ENCODE measurements around the gene BCAS4.
A peak's percentile ranks its signal among the peaks of the same experiment; 100 is the strongest.

BCAS4 gene

GRCh38 chr20:50813801-50814200 is 18.9 kb downstream of the BCAS4 start:
- DNase-seq (ENCODE audit: low spot score), result no peak
- POLR2A ChIA-PET (ENCODE audit: low non-redundant PET), result no interaction called here
- no peak overlapping the region for H3K27ac ChIP-seq
- CTCF ChIA-PET, result interaction anchor here (0.6 to 3.9 kb wide), 3 partner anchors 20 to 113 kb away, joined by 3 to 23 read pairs (median 3); partner anchors contain the start of gene BCAS4
- TF ChIP-seq CTCF (conservative IDR thresholded peaks at IDR 0.05; ENCODE audit: low read depth), result no peak

GRCh38 chr20:50814438-50815161 is 19.7 kb downstream of the BCAS4 start:
- no peak for DNase-seq (ENCODE audit: low spot score)
- TF ChIP-seq CTCF (conservative IDR thresholded peaks at IDR 0.05; ENCODE audit: low read depth), result no peak
- ChIA-PET CTCF (interaction anchor here (0.5 to 3.9 kb wide), 4 partner anchors 20 to 170 kb away, joined by 3 to 23 read pairs (median 3); partner anchors contain the start of gene BCAS4), POLR2A (ENCODE audit: low non-redundant PET) (no interaction called here)
- no peak overlapping the region for H3K27ac ChIP-seq

GRCh38 chr20:50815162-50815989 is 20.5 kb downstream of the BCAS4 start:
- POLR2A ChIA-PET (ENCODE audit: low non-redundant PET), result no interaction called here
- no peak for TF ChIP-seq CTCF (conservative IDR thresholded peaks at IDR 0.05; ENCODE audit: low read depth)
- no peak for DNase-seq (ENCODE audit: low spot score)
- H3K27ac ChIP-seq, result no peak overlapping the region
- CTCF ChIA-PET, result interaction anchor here (0.7 to 3.9 kb wide), 3 partner anchors 21 to 896 kb away, joined by 3 to 23 read pairs (median 4); partner anchors contain the start of gene BCAS4

- TF ChIP-seq CTCF (conservative IDR thresholded peaks at IDR 0.05; ENCODE audit: low read depth), result no peak
- no peak for DNase-seq (ENCODE audit: low spot score)
- CTCF ChIA-PET, result interaction anchor here (0.6 to 2.1 kb wide), 6 partner anchors 10 to 95 kb away, joined by 3 to 16 read pairs (median 4); no protein-coding TSS in a partner anchor
- H3K27ac ChIP-seq, result peak overlapping the region; percentile 66
- POLR2A ChIA-PET (ENCODE audit: low non-redundant PET), result no interaction called here
Measured at GRCh38 chr20:50817776-50818172, 22.9 kb downstream of the BCAS4 start.

- H3K27ac ChIP-seq, result peak overlapping the region; percentile 66; the same call in 1 of the 2 replicates
- no peak for TF ChIP-seq CTCF (conservative IDR thresholded peaks at IDR 0.05; ENCODE audit: low read depth)
- CTCF ChIA-PET, result interaction anchor here (0.6 to 2.1 kb wide), 7 partner anchors 12 to 245 kb away, joined by 3 to 16 read pairs (median 4); partner anchors contain the start of gene BCAS4
- POLR2A ChIA-PET (ENCODE audit: low non-redundant PET), result no interaction called here
- no peak for DNase-seq (ENCODE audit: low spot score)
Measured at GRCh38 chr20:50819349-50819748, 24.5 kb downstream of the BCAS4 start.
